ENCODE measurements around the gene RPS19BP1. TPM values are rescaled to one million over a fixed set of nuclear protein-coding genes. Genes with fewer than 3 reads are reported as not detected.

RPS19BP1 gene
- total and polyA plus RNA-seq, 5 experiments from 2014 or later: 76.1 to 129 (median 122) TPM

DNA sequence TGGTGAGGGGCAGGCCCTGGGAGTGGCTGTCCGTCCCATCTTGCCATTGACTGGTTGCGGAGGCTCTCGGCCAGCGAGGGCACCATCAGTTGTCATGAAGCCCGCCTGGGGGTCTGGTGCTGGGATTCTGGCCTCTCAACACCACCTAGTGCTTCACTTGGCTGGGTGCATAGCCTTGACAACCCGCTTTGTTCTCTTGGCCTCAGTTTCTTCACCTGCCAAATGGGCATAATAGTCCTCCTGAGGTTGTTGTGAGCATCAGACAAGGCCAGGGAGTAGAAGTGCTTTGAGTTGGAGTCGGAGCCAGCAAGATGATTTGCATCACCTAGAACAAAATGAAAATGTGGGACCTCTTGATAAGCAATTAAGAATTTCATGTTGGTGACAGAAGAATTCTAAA lies 36.5 kb upstream of the RPS19BP1 start:
- Mint-ChIP-seq H3K27me3 (peaks cover 0 to 3% (median 0%) of the 10 kb centered on the region in 5 donors), H3K27ac (no peak overlapping the region), H3K36me3 (no peaks in the 10 kb centered on the region), H3K9me3 (peaks cover 0 to 11% (median 0%) of the 10 kb centered on the region in 9 donors), H3K4me1 (peaks cover 13 to 26% (median 21%) of the 10 kb centered on the region in 4 donors), H3K4me3 (no peak overlapping the region)
- ATAC-seq: no peak
- POLR2A ChIA-PET: no interaction called here
- no peak for DNase-seq

DNA sequence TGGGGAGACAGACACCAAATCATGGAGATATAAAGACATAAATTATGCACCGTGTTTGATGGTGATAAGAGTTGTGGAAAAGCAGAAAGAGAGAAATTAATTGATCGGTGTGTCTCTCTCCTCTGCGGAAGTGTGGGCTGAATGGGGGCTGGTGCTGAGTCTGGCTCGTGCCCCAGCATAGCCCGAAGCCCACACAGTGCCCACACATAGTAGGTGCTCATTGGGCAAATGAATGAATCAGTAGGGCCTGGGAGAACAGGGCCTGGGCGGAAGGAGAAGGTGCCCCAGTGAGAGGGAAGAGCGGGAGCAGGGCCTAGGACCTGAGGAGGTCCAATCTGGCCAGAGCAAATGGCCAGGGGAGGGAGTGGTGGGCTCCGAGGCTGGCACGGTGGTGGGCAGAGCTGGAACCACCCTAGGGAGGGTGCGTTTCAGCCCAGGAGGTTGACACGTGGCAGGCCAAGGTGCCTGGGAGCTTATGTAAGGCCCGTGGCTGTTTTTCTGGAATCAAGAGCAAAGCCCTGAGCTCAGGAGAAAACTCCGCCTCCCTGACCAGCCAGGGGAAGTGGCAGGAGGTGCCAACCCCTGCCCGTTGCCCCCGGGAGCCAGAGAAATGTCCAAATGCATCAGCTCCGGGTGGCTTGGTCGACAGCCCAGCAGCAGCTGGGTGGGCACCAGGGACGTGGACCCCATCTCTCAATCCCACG lies 35.9 kb upstream of the RPS19BP1 start:
- peaks cover 0 to 11% (median 0%) of the 10 kb centered on the region in 9 donors for H3K9me3 Mint-ChIP-seq
- H3K4me1 Mint-ChIP-seq: peaks cover 13 to 26% (median 21%) of the 10 kb centered on the region in 4 donors
- H3K36me3 Mint-ChIP-seq: no peaks in the 10 kb centered on the region
- H3K27me3 Mint-ChIP-seq: peaks cover 0 to 3% (median 0%) of the 10 kb centered on the region in 5 donors
- H3K4me3 Mint-ChIP-seq: peak overlapping the region in 4 of 10 donors; percentile 44 to 62 (median 52)
- DNase-seq: no peak
- H3K27ac Mint-ChIP-seq: peak overlapping the region in 3 of 10 donors; percentile 71 to 88 (median 83)
- POLR2A ChIA-PET: no interaction called here
- ATAC-seq: no peak

DNA sequence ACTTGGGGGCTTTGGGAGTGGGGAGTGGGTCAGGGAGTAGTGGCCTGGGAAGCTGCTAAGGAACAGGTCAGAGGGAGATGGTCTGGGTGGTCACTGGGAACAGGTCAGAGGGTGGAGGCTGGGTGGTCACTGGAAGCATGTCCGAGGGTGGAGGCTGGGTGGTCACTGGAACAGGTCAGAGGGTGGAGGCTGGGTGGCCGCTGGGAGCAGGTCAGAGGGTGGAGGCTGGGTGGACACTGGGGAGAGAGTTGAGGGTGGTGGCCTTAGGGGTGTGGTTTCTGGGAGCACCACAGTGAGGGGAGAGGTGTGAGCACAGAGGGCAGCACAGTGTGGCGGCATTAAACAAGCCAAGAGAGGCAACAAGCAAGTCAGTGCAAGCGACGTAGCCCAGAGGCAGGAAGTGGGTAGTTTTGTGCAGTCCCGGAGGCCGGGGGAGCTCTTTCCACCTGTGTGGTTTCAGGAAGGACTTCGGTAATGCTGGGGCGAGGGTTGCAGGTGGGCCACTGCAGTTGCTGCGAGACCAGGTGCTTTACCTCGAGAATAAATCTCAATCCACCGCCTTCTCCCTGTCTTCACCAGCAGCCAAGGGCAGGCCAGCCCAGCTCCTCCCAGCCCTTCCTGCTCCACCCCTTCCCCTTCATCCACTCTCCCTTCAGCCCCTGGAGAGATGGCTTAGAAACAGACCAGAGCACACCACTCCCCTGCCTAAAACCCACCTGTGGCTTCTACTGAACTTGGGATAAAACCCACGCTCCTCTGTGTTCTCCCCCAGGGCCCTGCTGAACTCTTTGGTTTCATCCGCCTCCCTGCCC lies 34.8 kb upstream of the RPS19BP1 start:
- peak; percentile 97 for ATAC-seq
- Mint-ChIP-seq H3K27ac (peak overlapping the region in 9 of 10 donors; percentile 21 to 88 (median 78)), H3K9me3 (peaks cover 0 to 11% (median 0%) of the 10 kb centered on the region in 9 donors), H3K4me1 (peaks cover 13 to 26% (median 21%) of the 10 kb centered on the region in 4 donors), H3K4me3 (peak overlapping the region in 9 of 10 donors; percentile 28 to 74 (median 46)), H3K27me3 (peaks cover 0 to 3% (median 0%) of the 10 kb centered on the region in 5 donors), H3K36me3 (no peaks in the 10 kb centered on the region)
- POLR2A ChIA-PET: no interaction called here
- peak; percentile 10 to 72 (median 42) for DNase-seq

- Mint-ChIP-seq H3K36me3 (no peaks in the 10 kb centered on the region), H3K4me1 (peaks cover 13 to 26% (median 21%) of the 10 kb centered on the region in 4 donors), H3K27me3 (peaks cover 0 to 6% (median 4%) of the 10 kb centered on the region in 5 donors), H3K4me3 (no peak overlapping the region), H3K9me3 (peaks cover 0 to 11% (median 0%) of the 10 kb centered on the region in 9 donors), H3K27ac (peak overlapping the region in 1 of 10 donors; percentile 20)
- ATAC-seq (no peak), DNase-seq (no peak)
- POLR2A ChIA-PET: no interaction called here
These were observed 32.9 kb upstream of the RPS19BP1 start for GRCh38 chr22:39565414-39565944.

DNA sequence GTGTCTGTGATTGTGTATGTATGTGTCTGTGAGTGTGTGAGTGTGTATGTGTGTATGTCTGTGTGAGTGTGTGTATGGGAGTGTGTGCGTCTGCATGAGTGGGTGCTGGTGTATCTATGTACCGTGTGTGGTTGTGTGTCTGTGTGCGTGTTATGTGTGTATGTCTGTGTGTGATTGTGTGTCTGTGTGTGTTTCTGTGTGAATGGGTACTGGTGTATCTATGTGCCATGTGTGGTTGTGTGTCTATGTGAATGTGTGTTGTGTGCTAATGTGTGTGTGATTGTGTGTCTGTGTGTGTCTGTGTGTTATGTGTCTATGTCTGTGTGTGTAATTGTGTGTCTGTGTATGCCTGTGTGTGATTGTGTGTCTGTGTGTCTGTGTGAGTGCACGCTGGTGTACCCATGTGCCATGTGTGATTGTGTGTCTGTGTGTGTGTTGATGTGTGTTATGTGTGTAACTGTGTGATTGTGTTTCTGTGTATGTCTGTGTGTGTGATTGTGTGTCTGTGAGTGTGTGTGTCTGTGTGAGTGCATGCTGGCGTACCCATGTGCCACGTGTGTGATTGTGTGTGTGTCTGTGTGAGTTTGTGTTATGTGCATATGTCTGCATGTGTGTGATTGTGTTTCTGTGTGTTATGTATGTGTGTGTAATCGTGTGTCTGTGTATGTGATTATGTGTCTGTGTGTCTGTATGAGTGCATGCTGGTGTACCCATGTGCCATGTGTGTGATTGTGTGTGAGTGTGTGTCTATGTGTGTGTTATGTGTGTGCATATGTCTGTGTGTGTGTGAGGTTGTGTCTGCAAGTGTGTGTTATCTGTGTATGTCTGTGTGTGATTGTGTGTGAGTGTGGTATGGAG lies 31.3 kb upstream of the RPS19BP1 start:
- Mint-ChIP-seq H3K4me3 (no peak overlapping the region), H3K9me3 (peaks cover 0 to 11% (median 0%) of the 10 kb centered on the region in 9 donors), H3K4me1 (peaks cover 13 to 26% (median 21%) of the 10 kb centered on the region in 4 donors), H3K27ac (no peak overlapping the region), H3K27me3 (peaks cover 0 to 16% (median 11%) of the 10 kb centered on the region in 5 donors), H3K36me3 (no peaks in the 10 kb centered on the region)
- ATAC-seq (no peak), DNase-seq (no peak)
- POLR2A ChIA-PET: interaction anchor here (0.7 kb wide), 1 partner anchor 805 kb away, joined by 3 read pairs; no protein-coding TSS in a partner anchor

DNA sequence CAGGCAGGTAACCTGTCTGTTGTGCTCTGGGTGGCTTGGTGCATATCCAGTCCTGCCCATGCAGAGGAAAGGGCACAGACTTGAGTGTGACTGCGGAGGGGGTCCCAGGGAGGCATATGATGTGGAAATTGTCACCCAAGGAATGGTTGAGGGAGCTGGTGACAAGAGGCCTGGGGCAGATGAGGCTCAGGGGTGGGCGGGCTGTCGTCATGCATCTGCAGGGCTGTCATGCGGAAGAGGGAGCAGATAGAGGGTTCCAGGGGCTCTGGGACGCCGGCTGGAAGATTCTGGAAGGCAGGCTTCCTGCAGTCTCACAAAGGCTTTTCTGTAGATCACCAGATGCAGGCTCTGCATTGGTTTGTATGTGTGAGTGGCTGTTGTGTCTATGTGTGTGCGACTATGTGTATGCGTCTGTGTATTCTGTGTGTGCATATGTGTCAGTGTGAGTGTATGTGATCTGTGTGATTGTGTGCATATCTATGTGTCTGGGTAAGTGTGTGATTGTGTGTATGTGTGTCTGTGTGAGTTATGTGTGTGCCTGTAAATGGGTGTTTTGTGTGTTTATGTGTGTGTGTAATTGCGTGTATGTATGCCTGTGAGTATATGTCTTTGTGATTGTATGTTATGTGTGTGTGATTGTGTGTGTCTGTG lies 30.4 kb upstream of the RPS19BP1 start:
- DNase-seq: no peak
- no peak for ATAC-seq
- Mint-ChIP-seq H3K4me3 (no peak overlapping the region), H3K36me3 (peaks cover 0 to 3% (median 0%) of the 10 kb centered on the region in 3 donors), H3K27me3 (peaks cover 0 to 22% (median 14%) of the 10 kb centered on the region in 5 donors), H3K27ac (no peak overlapping the region), H3K4me1 (peaks cover 16 to 27% (median 19%) of the 10 kb centered on the region in 4 donors), H3K9me3 (peaks cover 0 to 11% (median 0%) of the 10 kb centered on the region in 9 donors)
- POLR2A ChIA-PET: no interaction called here

GRCh38 chr22:39560127-39560526 lies 27.6 kb upstream of the RPS19BP1 start:
- ATAC-seq (no peak), DNase-seq (no peak)
- peaks cover 9 to 44% (median 28%) of the 10 kb centered on the region in 5 donors for H3K27me3 Mint-ChIP-seq
- peaks cover 0 to 3% (median 0%) of the 10 kb centered on the region in 3 donors for H3K36me3 Mint-ChIP-seq
- peaks cover 0 to 2% (median 0%) of the 10 kb centered on the region in 9 donors for H3K9me3 Mint-ChIP-seq
- POLR2A ChIA-PET: no interaction called here
- peaks cover 5 to 11% (median 9%) of the 10 kb centered on the region in 4 donors for H3K4me1 Mint-ChIP-seq
- H3K4me3 Mint-ChIP-seq: peak overlapping the region in 1 of 10 donors; percentile 33
- H3K27ac Mint-ChIP-seq: peak overlapping the region in 1 of 10 donors; percentile 39

DNA sequence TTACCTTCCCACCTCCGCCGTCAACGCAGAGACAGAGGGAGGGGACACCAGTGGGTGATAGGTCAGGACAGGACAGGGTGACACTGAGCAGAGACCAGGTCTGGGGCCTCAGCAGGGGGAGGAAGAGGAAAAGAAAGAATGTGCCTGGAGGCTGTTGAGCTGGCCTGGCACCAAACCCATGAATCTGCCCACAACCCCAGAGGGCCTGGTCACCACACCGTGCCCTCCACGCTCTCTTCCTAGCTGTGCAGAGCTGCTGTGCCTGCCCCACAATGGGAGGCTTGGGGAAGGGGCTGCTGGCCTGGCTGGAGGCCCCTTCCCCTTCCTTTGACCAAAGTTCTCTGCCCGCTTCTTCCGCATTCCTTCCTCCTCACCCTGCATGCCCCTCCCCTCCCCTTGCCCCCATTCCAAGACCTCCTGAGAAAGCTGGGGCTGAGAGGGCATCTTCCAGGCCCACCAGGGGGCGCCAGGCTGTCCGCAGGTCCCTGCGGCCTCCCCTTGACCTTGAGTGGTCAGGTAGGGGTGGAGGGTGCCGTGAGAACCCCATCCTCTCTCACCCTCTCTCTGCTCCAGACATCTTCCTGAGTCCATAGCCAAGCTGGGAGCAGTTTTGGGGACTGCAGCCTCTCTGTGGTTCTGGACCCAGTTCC lies 27.0 kb upstream of the RPS19BP1 start:
- no peak for DNase-seq
- H3K27me3 Mint-ChIP-seq: peaks cover 9 to 44% (median 28%) of the 10 kb centered on the region in 5 donors
- ATAC-seq: no peak
- POLR2A ChIA-PET: interaction anchor here (1.1 kb wide), 1 partner anchor 465 kb away, joined by 3 read pairs; no protein-coding TSS in a partner anchor
- peak overlapping the region in 1 of 10 donors; percentile 5 for H3K4me3 Mint-ChIP-seq
- H3K27ac Mint-ChIP-seq: peak overlapping the region in 1 of 10 donors; percentile 39
- peaks cover 0 to 3% (median 0%) of the 10 kb centered on the region in 3 donors for H3K36me3 Mint-ChIP-seq
- H3K9me3 Mint-ChIP-seq: peaks cover 0 to 2% (median 0%) of the 10 kb centered on the region in 9 donors
- peaks cover 5 to 11% (median 9%) of the 10 kb centered on the region in 4 donors for H3K4me1 Mint-ChIP-seq

DNA sequence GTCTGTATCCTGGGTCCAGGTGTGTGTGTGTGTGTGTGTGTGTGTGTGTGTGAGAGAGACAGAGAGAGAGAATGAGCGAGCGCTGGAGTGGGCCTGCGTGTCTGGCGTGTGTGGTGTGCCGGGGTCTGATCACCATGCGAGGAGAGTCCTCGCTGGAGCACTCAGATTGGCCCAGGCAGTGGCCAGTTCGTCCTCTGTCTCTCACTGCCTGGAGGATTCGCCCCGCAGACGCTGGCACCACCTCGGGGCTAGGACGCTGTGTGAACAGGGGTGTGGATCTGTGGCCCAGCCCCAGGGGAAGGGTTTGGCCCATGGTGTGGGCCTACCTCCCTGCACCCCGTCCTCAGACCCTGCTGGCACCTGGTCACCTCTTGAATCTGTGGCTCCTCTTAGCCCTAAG lies 26.4 kb upstream of the RPS19BP1 start:
- Mint-ChIP-seq H3K9me3 (peaks cover 0 to 2% (median 0%) of the 10 kb centered on the region in 9 donors), H3K4me3 (peak overlapping the region in 6 of 10 donors; percentile 5 to 78 (median 46)), H3K27ac (no peak overlapping the region), H3K4me1 (peaks cover 5 to 11% (median 9%) of the 10 kb centered on the region in 4 donors), H3K36me3 (peaks cover 0 to 3% (median 0%) of the 10 kb centered on the region in 3 donors), H3K27me3 (peaks cover 11 to 46% (median 31%) of the 10 kb centered on the region in 5 donors)
- POLR2A ChIA-PET: interaction anchor here (1.1 kb wide), 1 partner anchor 465 kb away, joined by 3 read pairs; no protein-coding TSS in a partner anchor
- DNase-seq (no peak), ATAC-seq (no peak)

GRCh38 chr22:39558254-39558727 lies 25.7 kb upstream of the RPS19BP1 start:
- H3K36me3 Mint-ChIP-seq: peaks cover 0 to 3% (median 0%) of the 10 kb centered on the region in 3 donors
- POLR2A ChIA-PET: interaction anchor here (1.1 to 1.3 kb wide), 2 partner anchors 466 to 486 kb away, joined by 3 read pairs; no protein-coding TSS in a partner anchor
- no peak overlapping the region for H3K27ac Mint-ChIP-seq
- DNase-seq: no peak
- no peak for ATAC-seq
- H3K4me3 Mint-ChIP-seq: peak overlapping the region; percentile 59 to 83 (median 68)
- peaks cover 0 to 2% (median 0%) of the 10 kb centered on the region in 9 donors for H3K9me3 Mint-ChIP-seq
- peaks cover 11 to 46% (median 31%) of the 10 kb centered on the region in 5 donors for H3K27me3 Mint-ChIP-seq
- H3K4me1 Mint-ChIP-seq: peaks cover 5 to 11% (median 9%) of the 10 kb centered on the region in 4 donors

All from naive thymus-derived CD8-positive, alpha-beta T cell (primary cell).